ENCODE data around the gene AP3D1. TPM values are rescaled to one million over a fixed set of nuclear protein-coding genes. Genes with fewer than 3 reads are reported as not detected.

Gene AP3D1
- total RNA-seq, 2 experiments from 2014 or later, result 80.0 to 99.8 TPM

DNA sequence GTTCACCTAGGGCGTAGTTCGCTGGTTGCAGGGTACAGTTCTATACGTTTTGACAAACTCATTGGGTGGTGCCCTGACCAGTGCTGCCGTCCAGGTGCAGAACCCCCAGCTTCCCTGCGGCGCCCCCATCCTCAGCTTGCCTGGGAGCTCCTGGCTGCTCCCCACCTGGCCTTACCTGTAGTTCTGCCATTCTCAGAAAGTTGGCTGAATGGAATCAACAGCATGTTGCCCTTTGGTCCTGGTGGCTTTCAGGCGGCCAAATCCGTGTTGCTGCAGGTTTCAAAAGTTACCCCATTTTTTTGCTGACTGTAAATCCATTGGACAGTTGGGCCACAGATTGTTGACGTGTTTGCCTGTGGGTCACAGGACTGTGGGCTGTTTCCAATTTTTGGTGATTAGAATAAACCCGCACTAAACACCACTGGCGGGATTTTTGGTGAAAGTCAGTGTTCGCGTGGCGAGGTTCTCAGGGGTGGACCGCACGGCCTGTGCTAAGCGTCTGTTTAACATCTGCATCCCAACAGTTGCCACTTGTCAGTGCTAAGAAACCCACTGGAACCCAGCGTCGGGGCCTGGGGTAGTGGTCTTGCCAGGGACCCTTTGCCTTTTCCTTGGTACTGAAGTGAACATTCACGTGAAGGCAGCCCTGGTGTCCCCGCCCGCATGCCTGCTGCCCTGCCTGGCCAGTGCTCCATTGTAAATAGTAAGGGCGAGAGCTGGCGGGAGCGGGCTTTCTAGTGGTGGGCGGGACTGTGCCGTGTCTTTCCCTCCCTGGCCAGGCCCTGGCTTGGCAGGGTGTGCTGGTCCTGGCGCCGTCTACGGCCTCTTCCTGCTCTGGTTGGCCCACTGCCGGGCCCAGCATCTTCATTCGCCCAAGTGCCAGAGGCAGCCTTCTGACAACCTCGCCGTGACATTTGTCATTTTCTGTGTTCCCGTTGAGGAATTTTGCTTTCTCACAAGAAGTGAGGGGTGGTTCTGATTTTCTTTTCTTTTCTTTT, 15.7 kb upstream of the AP3D1 start:
- Histone ChIP-seq H3K27ac (ENCODE audit: low read depth, low read length, poor library complexity, severe bottlenecking) (no peak overlapping the region), H4K20me1 (ENCODE audit: insufficient read depth, low read length) (peaks cover 29% of the 10 kb centered on the region), H3K36me3 (ENCODE audit: insufficient read depth, low read length) (peaks cover 21% of the 10 kb centered on the region; the same call in 1 of the 2 replicates), H3K9me2 (ENCODE audit: insufficient read depth, low read length) (no peaks in the 10 kb centered on the region), H3K4me2 (ENCODE audit: low read length) (peak overlapping the region; percentile 45), H3K4me1 (ENCODE audit: insufficient read depth, low read length, poor library complexity, severe bottlenecking) (peaks cover 74% of the 10 kb centered on the region), H3K9me3 (ENCODE audit: low read length) (no peaks in the 10 kb centered on the region), H3K4me3 (ENCODE audit: low read depth, low read length, poor library complexity, severe bottlenecking) (peak overlapping the region; percentile 28), H3K79me2 (ENCODE audit: insufficient read depth, low read depth, low read length) (peaks cover 76% of the 10 kb centered on the region), H2AFZ (ENCODE audit: low read length) (no peak overlapping the region)
- BruUV-seq (replicated peaks), result TSS peak; percentile 34
- TF ChIP-seq, protein P1, sequence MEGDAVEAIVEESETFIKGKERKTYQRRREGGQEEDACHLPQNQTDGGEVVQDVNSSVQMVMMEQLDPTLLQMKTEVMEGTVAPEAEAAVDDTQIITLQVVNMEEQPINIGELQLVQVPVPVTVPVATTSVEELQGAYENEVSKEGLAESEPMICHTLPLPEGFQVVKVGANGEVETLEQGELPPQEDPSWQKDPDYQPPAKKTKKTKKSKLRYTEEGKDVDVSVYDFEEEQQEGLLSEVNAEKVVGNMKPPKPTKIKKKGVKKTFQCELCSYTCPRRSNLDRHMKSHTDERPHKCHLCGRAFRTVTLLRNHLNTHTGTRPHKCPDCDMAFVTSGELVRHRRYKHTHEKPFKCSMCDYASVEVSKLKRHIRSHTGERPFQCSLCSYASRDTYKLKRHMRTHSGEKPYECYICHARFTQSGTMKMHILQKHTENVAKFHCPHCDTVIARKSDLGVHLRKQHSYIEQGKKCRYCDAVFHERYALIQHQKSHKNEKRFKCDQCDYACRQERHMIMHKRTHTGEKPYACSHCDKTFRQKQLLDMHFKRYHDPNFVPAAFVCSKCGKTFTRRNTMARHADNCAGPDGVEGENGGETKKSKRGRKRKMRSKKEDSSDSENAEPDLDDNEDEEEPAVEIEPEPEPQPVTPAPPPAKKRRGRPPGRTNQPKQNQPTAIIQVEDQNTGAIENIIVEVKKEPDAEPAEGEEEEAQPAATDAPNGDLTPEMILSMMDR (conservative IDR thresholded peaks at IDR 0.05; ENCODE audit: low read length), result no peak
- TF ChIP-seq EZH2phosphoT487 (IDR thresholded peaks at IDR 0.05; ENCODE audit: borderline replicate concordance, low read depth, low read length), result no peak
- ChIA-PET POLR2A (no interaction called here), CTCF (ENCODE audit: unreplicated experiment) (no interaction called here)
- DNase-seq (ENCODE audit: low spot score), result no peak
- intact Hi-C loops (cut with micrococcal nuclease; ENCODE audit: unreplicated experiment), result loop anchor here (10.0 kb wide), 1 partner anchor 448 kb away; no protein-coding TSS in a partner anchor

DNA sequence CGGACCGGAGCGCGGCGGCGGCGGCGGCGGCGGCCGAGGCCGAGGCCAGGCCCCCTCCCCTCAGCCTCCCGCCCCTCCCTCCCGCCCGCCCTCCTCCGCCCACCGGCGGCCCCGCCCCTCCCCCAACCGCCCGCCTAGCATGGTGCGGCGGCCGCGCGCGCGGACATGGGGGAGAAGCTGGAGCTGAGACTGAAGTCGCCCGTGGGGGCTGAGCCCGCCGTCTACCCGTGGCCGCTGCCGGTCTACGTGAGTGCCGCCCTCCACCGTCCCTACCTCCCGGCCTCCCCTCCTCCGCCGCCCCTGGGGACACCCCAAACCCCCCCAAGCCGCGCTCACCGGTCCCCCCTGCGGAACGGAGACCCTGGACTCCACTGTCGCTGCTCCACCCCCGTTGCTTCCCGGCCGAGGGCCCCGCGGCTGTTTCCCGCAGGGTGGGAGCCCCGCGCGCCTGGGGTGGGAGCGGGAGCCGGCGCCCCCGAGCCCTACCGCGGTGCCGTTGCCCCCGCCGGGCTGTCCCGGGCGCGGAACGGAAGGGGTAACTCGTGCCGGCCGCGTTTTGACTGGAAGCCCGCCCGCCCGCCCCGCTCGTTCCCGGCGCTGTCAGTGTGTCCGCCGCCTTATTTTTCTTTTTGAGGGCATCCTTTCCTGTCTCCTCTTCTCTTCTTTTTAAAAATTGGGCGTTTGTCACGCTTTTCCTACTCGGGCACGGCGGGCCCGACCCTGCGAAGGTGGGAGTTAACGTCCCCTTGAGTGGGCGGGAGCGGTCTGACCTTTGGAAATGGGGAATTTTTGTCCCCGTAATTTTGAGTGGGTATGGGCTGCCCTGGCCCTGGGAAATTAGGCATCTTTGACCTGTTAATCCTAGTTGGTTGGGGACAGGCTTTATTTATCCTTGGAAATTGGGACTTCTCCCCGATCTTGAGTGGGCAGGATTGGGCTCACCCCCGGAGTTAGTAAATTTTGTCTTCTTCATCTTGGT, 12.9 kb upstream of the AP3D1 start:
- Histone ChIP-seq H3K36me3 (ENCODE audit: insufficient read depth, low read length) (peaks cover 14% of the 10 kb centered on the region; the same call in 1 of the 2 replicates), H3K9me2 (ENCODE audit: insufficient read depth, low read length) (no peaks in the 10 kb centered on the region), H3K4me3 (ENCODE audit: low read depth, low read length, poor library complexity, severe bottlenecking) (peak overlapping the region; percentile 99), H2AFZ (ENCODE audit: low read length) (no peak overlapping the region), H3K27ac (ENCODE audit: low read depth, low read length, poor library complexity, severe bottlenecking) (peak overlapping the region; percentile 62), H3K79me2 (ENCODE audit: insufficient read depth, low read depth, low read length) (peaks cover 49% of the 10 kb centered on the region), H3K4me2 (ENCODE audit: low read length) (peak overlapping the region; percentile 98), H3K9me3 (ENCODE audit: low read length) (no peaks in the 10 kb centered on the region), H3K4me1 (ENCODE audit: insufficient read depth, low read length, poor library complexity, severe bottlenecking) (peaks cover 47% of the 10 kb centered on the region), H4K20me1 (ENCODE audit: insufficient read depth, low read length) (peaks cover 13% of the 10 kb centered on the region)
- peak; percentile 61 for DNase-seq (ENCODE audit: low spot score)
- ChIA-PET POLR2A (interaction anchor here (0.5 to 1.1 kb wide), 4 partner anchors 95 to 456 kb away, joined by 3 to 4 read pairs (median 4); no protein-coding TSS in a partner anchor), CTCF (ENCODE audit: unreplicated experiment) (no interaction called here)
- TF ChIP-seq, protein P1 (conservative IDR thresholded peaks at IDR 0.05; ENCODE audit: low read length), result no peak
- TF ChIP-seq EZH2phosphoT487 (IDR thresholded peaks at IDR 0.05; ENCODE audit: borderline replicate concordance, low read depth, low read length), result no peak
- intact Hi-C loops (cut with micrococcal nuclease; ENCODE audit: unreplicated experiment), result loop anchor here (10.0 kb wide), 1 partner anchor 450 kb away; no protein-coding TSS in a partner anchor
- BruUV-seq (replicated peaks), result no TSS peak

Measured in OCI-LY7 (cell line).